GM12873 (cell line): ENCODE measurements around the gene REEP2.

Source experiments
- CTCF ChIP-seq: IDR thresholded peaks from 2 replicates; pipeline ENCODE4 v1.5.1; 2012; ENCODE audit warnings: low read depth, mild to moderate bottlenecking, moderate library complexity, low read length, control low read depth; ENCODE audit not compliant: insufficient read depth; ENCODE audit errors: missing control alignments

The REEP2 gene

GRCh38 chr5:138438724-138439476 lies at the start of gene REEP2:
Gene REEP2 (plus strand): TSS chr5:138439057. CDS start chr5:138439209, 152 bp downstream.
- no peak for TF ChIP-seq CTCF

GRCh38 chr5:138389332-138389731 lies 49.5 kb upstream of the REEP2 start:
- no peak for TF ChIP-seq CTCF

- TF ChIP-seq CTCF, result no peak
Observed at GRCh38 chr5:138391859-138392386, 46.9 kb upstream of the REEP2 start.

GRCh38 chr5:138402640-138403039 lies 36.2 kb upstream of the REEP2 start:
- no peak for TF ChIP-seq CTCF

- TF ChIP-seq CTCF, result no peak
Observed at GRCh38 chr5:138408023-138408422, 30.8 kb upstream of the REEP2 start.

- peak; percentile 54 for TF ChIP-seq CTCF
Observed at GRCh38 chr5:138410996-138411640, 27.7 kb upstream of the REEP2 start.

GRCh38 chr5:138418444-138418843 lies 20.4 kb upstream of the REEP2 start:
- TF ChIP-seq CTCF, result no peak
